A549 (cell line): Measurements from ENCODE around the gene GPRIN1. TPM values are rescaled to one million over a fixed set of nuclear protein-coding genes. Genes with fewer than 3 reads are reported as not detected.
"Not testable (repeated sequence)": the region's sequence is repeated elsewhere in the genome, so short reads cannot be mapped to it uniquely, and the experiment has no call there.

ENCODE experiments used
- ATAC-seq, 2 experiments: fragments of 200-7000 bp in 1 of 2; fragments of >200 bp in 1 of 2; cut with Nextera tagmentation in 1 of 2; cut with Tn5 transposase in 1 of 2; 3 replicates each; pipeline versions ENCODE4 v1.8.0 to v1.9.1; 2018 to 2020; ENCODE audit warnings: mild to moderate bottlenecking in 1 of 2, moderate library complexity in 1 of 2
- CTCF ChIA-PET: fragments of 300-600 bp; sonication (Branson Sonifier 250); formaldehyde crosslinking; extraction: SDS; loops from one replicate; lab custom pipeline; 2021; ENCODE audit warnings: antibody characterized with exemption, inconsistent platforms; lab: Yijun Ruan, JAX
- POLR2A ChIA-PET: fragments of 350-600 bp; formaldehyde crosslinking; extraction: SDS; loops from one replicate; lab custom pipeline; 2021; ENCODE audit warnings: antibody characterized with exemption, inconsistent platforms; lab: Yijun Ruan, JAX
- DNase-seq, 2 experiments: peaks; one replicate each; pipeline versions ENCODE4 v3.0.0 to v3.0.0-alpha.2; 2011 to 2016; ENCODE audit warnings: low read depth in 1 of 2, low spot score in 1 of 2
- FAIRE-seq: peaks from 2 replicates; lab custom pipeline; 2011; peaks lifted over from hg19 to GRCh38; lab: Jason Lieb, UNC
- H3K27ac ChIP-seq, 2 experiments: fragments of >200 bp; sonication (Bioruptor Twin); formaldehyde crosslinking; 3 replicates each; pipeline ENCODE4 v1.5.1; 2016 to 2017
- H3K4me1 ChIP-seq: fragments of >200 bp; sonication (Bioruptor Twin); formaldehyde crosslinking; 3 replicates; pipeline ENCODE4 v1.6.1; 2016
- H3K4me2 ChIP-seq: fragments of >200 bp; sonication (Bioruptor Twin); formaldehyde crosslinking; 3 replicates; pipeline ENCODE4 v1.6.1; 2016
- H3K4me3 ChIP-seq: fragments of >200 bp; sonication (Bioruptor Twin); formaldehyde crosslinking; 3 replicates; pipeline ENCODE4 v1.5.1; 2016
- H3K9me3 ChIP-seq: fragments of >200 bp; sonication (Bioruptor Twin); formaldehyde crosslinking; 3 replicates; pipeline ENCODE4 v1.6.1; 2016
- CHD4 ChIP-seq: fragments of 200-600 bp; sonication (generic); IDR thresholded peaks from 2 replicates; pipeline ENCODE4 v1.6.1; 2016; ENCODE audit warnings: antibody characterized with exemption, mild to moderate bottlenecking, borderline replicate concordance
- GATA3 ChIP-seq: IDR thresholded peaks from 2 replicates; pipeline ENCODE4 v1.6.1; 2012; ENCODE audit warnings: borderline replicate concordance
- HES2 ChIP-seq: fragments of >200 bp; sonication (Bioruptor Twin); formaldehyde crosslinking; IDR thresholded peaks from 2 replicates; pipeline ENCODE4 v1.6.1; 2016
- HEYL ChIP-seq: fragments of 250-450 bp; sonication (Bioruptor Pico); IDR thresholded peaks from 2 replicates; pipeline ENCODE4 v1.8.0; 2021; ENCODE audit warnings: mild to moderate bottlenecking, moderate library complexity
- HOXA7 ChIP-seq: fragments of 250-450 bp; sonication (Bioruptor Pico); IDR thresholded peaks from 2 replicates; pipeline ENCODE4 v1.5.0; 2020; ENCODE audit warnings: mild to moderate bottlenecking, moderate library complexity
- MAFK ChIP-seq: fragments of 450-650 bp; IDR thresholded peaks from 2 replicates; pipeline ENCODE4 v1.6.1; 2014; ENCODE audit not compliant: partially characterized antibody
- MYC ChIP-seq: IDR thresholded peaks from 2 replicates; pipeline ENCODE4 v1.6.1; 2012; ENCODE audit warnings: mild to moderate bottlenecking, inconsistent platforms, low read length, improper control_type of control experiment, borderline replicate concordance
- NFE2L2 ChIP-seq: fragments of 150-350 bp; conservative IDR thresholded peaks from 2 replicates; pipeline ENCODE4 v1.6.1; 2014; ENCODE audit warnings: low read length
- RAD21 ChIP-seq, 2 experiments: fragments of >200 bp in 1 of 2; sonication (Bioruptor Twin) in 1 of 2; formaldehyde crosslinking in 1 of 2; IDR thresholded peaks in 1 of 2; conservative IDR thresholded peaks in 1 of 2; 2 replicates in 1 of 2; 3 replicates in 1 of 2; pipeline ENCODE4 v1.6.1; 2012 to 2018; ENCODE audit warnings: inconsistent platforms in 1 of 2
- RARB ChIP-seq: fragments of 250-450 bp; sonication (Bioruptor Pico); IDR thresholded peaks from 2 replicates; pipeline ENCODE4 v1.8.0; 2021; ENCODE audit warnings: mild to moderate bottlenecking, moderate library complexity
- RCOR1 ChIP-seq: fragments of 150-350 bp; IDR thresholded peaks from 2 replicates; pipeline ENCODE4 v1.6.1; 2014; ENCODE audit warnings: antibody characterized with exemption, low read length, low read depth
- RFX5 ChIP-seq: fragments of 450-650 bp; IDR thresholded peaks from 2 replicates; pipeline ENCODE4 v1.7.1; 2014; ENCODE audit warnings: antibody characterized with exemption, mild to moderate bottlenecking, moderate library complexity
- ZC3H11A ChIP-seq: fragments of 450-650 bp; IDR thresholded peaks from 2 replicates; pipeline ENCODE4 v1.6.1; 2014; ENCODE audit warnings: antibody characterized with exemption, mild to moderate bottlenecking
- ZSCAN20 ChIP-seq: fragments of 250-450 bp; sonication (Bioruptor Pico); IDR thresholded peaks from 2 replicates; pipeline ENCODE4 v1.8.0; 2022; ENCODE audit warnings: mild to moderate bottlenecking, moderate library complexity
- WGBS: methylation state at CpG from one replicate; pipeline ENCODE4 v1.1.6; 2017; ENCODE audit errors: missing lambda C conversion rate; 5-methylcytosine and 5-hydroxymethylcytosine counted together
- polyA plus RNA-seq, 4 experiments: library from polyadenylated mRNA; depleted of rRNA in 3 of 4; stranded (reverse); fragments of >200 nt; fragmentation: RNase III in 1 of 4; extraction: RNeasy Plus Mini Kit Qiagen cat#74134 plus additional on column Dnase treatment in 1 of 4; gene quantifications; 2 replicates in 3 of 4; 3 replicates in 1 of 4; pipeline ENCODE4 v1.2.3, GENCODE V29; 2011 to 2017
- TF ChIP-seq, protein P1 (sequence below): IDR thresholded peaks from 2 replicates; pipeline ENCODE4 v1.6.1; 2012

The GPRIN1 gene
- polyA plus RNA-seq, 2 of the 4 experiments (the other 2 are of a cell fraction): 3.1 to 6.7 TPM

GRCh38 chr5:176601901-176602482 is 8.0 kb downstream of the GPRIN1 start:
- WGBS: 75% methylated on average over 12 of the region's 12 CpGs
- Histone ChIP-seq H3K27ac (no peak overlapping the region), H3K9me3 (no peaks in the 10 kb centered on the region), H3K4me1 (0 out of 3 replicates have a peak, but pooled peaks cover 7% of the 10 kb centered on the region), H3K4me2 (no peak overlapping the region), H3K4me3 (no peak overlapping the region)
- FAIRE-seq (no peak), DNase-seq (no peak), ATAC-seq (no peak)
- ChIA-PET CTCF (interaction anchor here (0.8 to 3.0 kb wide), 6 partner anchors 15 to 872 kb away, joined by 3 to 11 read pairs (median 6); no protein-coding TSS in a partner anchor), POLR2A (no interaction called here)
- TF ChIP-seq, protein P1, sequence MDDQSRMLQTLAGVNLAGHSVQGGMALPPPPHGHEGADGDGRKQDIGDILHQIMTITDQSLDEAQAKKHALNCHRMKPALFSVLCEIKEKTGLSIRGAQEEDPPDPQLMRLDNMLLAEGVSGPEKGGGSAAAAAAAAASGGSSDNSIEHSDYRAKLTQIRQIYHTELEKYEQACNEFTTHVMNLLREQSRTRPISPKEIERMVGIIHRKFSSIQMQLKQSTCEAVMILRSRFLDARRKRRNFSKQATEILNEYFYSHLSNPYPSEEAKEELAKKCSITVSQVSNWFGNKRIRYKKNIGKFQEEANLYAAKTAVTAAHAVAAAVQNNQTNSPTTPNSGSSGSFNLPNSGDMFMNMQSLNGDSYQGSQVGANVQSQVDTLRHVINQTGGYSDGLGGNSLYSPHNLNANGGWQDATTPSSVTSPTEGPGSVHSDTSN: no peak
- TF ChIP-seq GATA3 (no peak), RFX5 (no peak), HOXA7 (no peak), CHD4 (no peak), MYC (no peak), ZSCAN20 (no peak), HES2 (no peak), ZC3H11A (no peak), HEYL (CRISPR knock-in tag) (no peak), RCOR1 (no peak)

DNA sequence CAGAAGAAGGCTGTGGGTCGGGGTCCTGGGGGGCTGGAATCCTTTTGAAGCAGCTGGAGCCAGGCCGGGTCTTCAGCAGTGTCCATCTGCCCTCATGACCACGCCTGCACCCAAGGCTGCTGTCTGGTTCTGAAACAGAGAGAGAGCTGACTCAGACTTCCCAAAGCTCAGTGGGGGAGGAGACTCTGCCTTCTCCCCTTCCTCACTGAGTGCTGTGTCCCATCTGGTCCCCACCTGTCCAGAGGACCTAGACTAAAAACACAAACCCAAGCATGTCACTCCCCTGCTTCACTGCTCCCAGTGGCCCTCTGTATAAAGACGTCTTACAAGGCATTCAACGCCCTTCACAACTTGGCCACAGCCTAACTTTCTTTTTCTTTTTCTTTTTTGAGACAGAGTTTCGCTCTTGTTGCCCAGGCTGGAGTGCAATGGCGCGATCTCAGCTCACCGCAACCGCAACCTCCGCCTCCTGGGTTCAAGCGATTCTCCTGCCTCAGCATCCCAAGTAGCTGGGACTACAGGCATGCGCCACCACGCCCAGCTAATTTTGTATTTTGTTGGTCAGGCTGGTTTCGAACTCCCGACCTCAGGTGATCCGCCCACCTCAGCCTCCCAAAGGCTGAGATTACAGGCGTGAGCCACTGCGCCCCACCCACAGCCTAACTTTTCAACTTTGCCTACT is 10.1 kb downstream of the GPRIN1 start:
- FAIRE-seq: not testable (repeated sequence)

GRCh38 chr5:176597417-176598389 is 12.3 kb downstream of the GPRIN1 start:
- TF ChIP-seq NFE2L2: no peak
- TF ChIP-seq RAD21 (conservative IDR thresholded peaks at IDR 0.05 in 1 of 2, IDR thresholded peaks at IDR 0.05 in 1 of 2): peak in 1 of 2 experiments; percentile 28; a peak in 1 of 5 replicates
- TF ChIP-seq MAFK: no peak
- no peak for TF ChIP-seq RARB (CRISPR knock-in tag)
- CTCF ChIA-PET: interaction anchor here (1.1 to 1.2 kb wide), 2 partner anchors 19 to 63 kb away, joined by 3 to 5 read pairs; no protein-coding TSS in a partner anchor
- FAIRE-seq: no peak
- peak in 1 of 2 experiments; percentile 30; a peak in 2 of 6 replicates for ATAC-seq
- POLR2A ChIA-PET: no interaction called here
- H3K27ac ChIP-seq: no peak overlapping the region
- no peaks in the 10 kb centered on the region for H3K9me3 ChIP-seq
- 88% methylated on average over 44 of the region's 47 CpGs for WGBS
- no peak overlapping the region for H3K4me2 ChIP-seq
- no peak overlapping the region for H3K4me3 ChIP-seq
- H3K4me1 ChIP-seq: no peaks in the 10 kb centered on the region
- DNase-seq: no peak

More for the DNA sequence above, 10.1 kb downstream of the GPRIN1 start:
- WGBS: 91% methylated on average over 18 of the region's 19 CpGs
- ATAC-seq, H3K9me3 ChIP-seq, H3K4me3 ChIP-seq, H3K4me2 ChIP-seq, H3K27ac ChIP-seq, H3K4me1 ChIP-seq, DNase-seq, POLR2A ChIA-PET: not testable (repeated sequence)
- CTCF ChIA-PET: interaction anchor here (0.7 to 1.2 kb wide), 3 partner anchors 10 to 58 kb away, joined by 3 read pairs; no protein-coding TSS in a partner anchor
